ENCODE results near the gene BMP8B. TPM values are rescaled to one million over a fixed set of nuclear protein-coding genes. Genes with fewer than 3 reads are reported as not detected.
"Not testable (repeated sequence)": the region's sequence is repeated elsewhere in the genome, so short reads cannot be mapped to it uniquely, and the experiment has no call there.

The BMP8B gene
- total RNA-seq, 3 donors from 2014 or later (not counting 1 experiment from before 2014, with no cell fraction given): 2.8 to 4.3 (median 3.6) TPM

GRCh38 chr1:39829791-39830533, 41.3 kb upstream of the BMP8B start:
- no peak overlapping the region for H3K4me3 ChIP-seq (ENCODE audit: low read length)
- H3K36me3 ChIP-seq (ENCODE audit: control insufficient read depth, insufficient read depth, low read length): no peaks in the 10 kb centered on the region
- H3K9me3 ChIP-seq (ENCODE audit: control insufficient read depth, insufficient read depth, low read length): no peaks in the 10 kb centered on the region
- Mint-ChIP-seq H3K36me3 (no peaks in the 10 kb centered on the region), H3K9me3 (no peaks in the 10 kb centered on the region), H3K27me3 (ENCODE audit: low read depth in 2 of 2) (peaks cover 13 to 23% of the 10 kb centered on the region in 2 donors), H3K27ac (no peak overlapping the region), H3K4me1 (peaks cover 0 to 4% of the 10 kb centered on the region in 2 donors), H3K4me3 (no peak overlapping the region)
- no peaks in the 10 kb centered on the region for H3K27me3 ChIP-seq (ENCODE audit: control insufficient read depth, insufficient read depth, low read length)
- no peak for TF ChIP-seq CTCF (IDR thresholded peaks at IDR 0.05)
- intact Hi-C loops (cut with micrococcal nuclease): no loop called here
- H3K4me1 ChIP-seq (ENCODE audit: control insufficient read depth, insufficient read depth, low read length): peaks cover 6% of the 10 kb centered on the region
- 76% methylated on average over 6 of the region's 6 CpGs for WGBS (ENCODE audit: insufficient coverage)
- H3K27ac ChIP-seq (ENCODE audit: low read length): no peak overlapping the region
- ATAC-seq (no peak), DNase-seq (no peak)

- H3K27me3 ChIP-seq (ENCODE audit: control insufficient read depth, insufficient read depth, low read length): no peaks in the 10 kb centered on the region
- ATAC-seq (no peak), DNase-seq (no peak)
- intact Hi-C loops (cut with micrococcal nuclease): no loop called here
- H3K27me3 Mint-ChIP-seq (ENCODE audit: low read depth in 2 of 2): peaks cover 17 to 23% of the 10 kb centered on the region in 2 donors
- no peak overlapping the region for H3K27ac ChIP-seq (ENCODE audit: low read length)
- no peaks in the 10 kb centered on the region for H3K9me3 Mint-ChIP-seq
- no peaks in the 10 kb centered on the region for H3K9me3 ChIP-seq (ENCODE audit: control insufficient read depth, insufficient read depth, low read length)
- H3K27ac Mint-ChIP-seq: no peak overlapping the region
- no peak for TF ChIP-seq CTCF (IDR thresholded peaks at IDR 0.05)
- no peak overlapping the region for H3K4me3 ChIP-seq (ENCODE audit: low read length)
- H3K4me3 Mint-ChIP-seq: no peak overlapping the region
- H3K36me3 ChIP-seq (ENCODE audit: control insufficient read depth, insufficient read depth, low read length): no peaks in the 10 kb centered on the region
- no peaks in the 10 kb centered on the region for H3K36me3 Mint-ChIP-seq
- 90% methylated on average over 2 of the region's 2 CpGs for WGBS (ENCODE audit: insufficient coverage)
- peaks cover 0 to 4% of the 10 kb centered on the region in 2 donors for H3K4me1 Mint-ChIP-seq
- peaks cover 3% of the 10 kb centered on the region for H3K4me1 ChIP-seq (ENCODE audit: control insufficient read depth, insufficient read depth, low read length)
Measured at GRCh38 chr1:39828734-39829133, 40.1 kb upstream of the BMP8B start.

- not testable (repeated sequence) for H3K27ac Mint-ChIP-seq, H3K9me3 Mint-ChIP-seq, H3K4me3 Mint-ChIP-seq
Measured at GRCh38 chr1:39828255-39828654, 39.6 kb upstream of the BMP8B start.

GRCh38 chr1:39827201-39827600, 38.5 kb upstream of the BMP8B start:
- no peak for ATAC-seq

More at GRCh38 chr1:39828255-39828654, 39.6 kb upstream of the BMP8B start:
- H3K36me3 Mint-ChIP-seq; H3K36me3 ChIP-seq (ENCODE audit: control insufficient read depth, insufficient read depth, low read length); intact Hi-C loops (cut with micrococcal nuclease); DNase-seq; H3K4me1 Mint-ChIP-seq; H3K4me1 ChIP-seq (ENCODE audit: control insufficient read depth, insufficient read depth, low read length); H3K9me3 ChIP-seq (ENCODE audit: control insufficient read depth, insufficient read depth, low read length); H3K27ac ChIP-seq (ENCODE audit: low read length); H3K4me3 ChIP-seq (ENCODE audit: low read length); H3K27me3 ChIP-seq (ENCODE audit: control insufficient read depth, insufficient read depth, low read length); ATAC-seq: not testable (repeated sequence)
- H3K27me3 Mint-ChIP-seq (ENCODE audit: low read depth in 2 of 2): peaks cover 17 to 23% of the 10 kb centered on the region in 2 donors
- 84% methylated on average over 6 of the region's 6 CpGs for WGBS (ENCODE audit: insufficient coverage)

More at GRCh38 chr1:39827201-39827600, 38.5 kb upstream of the BMP8B start:
- Histone ChIP-seq H3K4me3 (ENCODE audit: low read length) (no peak overlapping the region), H3K27me3 (ENCODE audit: control insufficient read depth, insufficient read depth, low read length) (no peaks in the 10 kb centered on the region), H3K9me3 (ENCODE audit: control insufficient read depth, insufficient read depth, low read length) (no peaks in the 10 kb centered on the region), H3K27ac (ENCODE audit: low read length) (no peak overlapping the region), H3K36me3 (ENCODE audit: control insufficient read depth, insufficient read depth, low read length) (no peaks in the 10 kb centered on the region), H3K4me1 (ENCODE audit: control insufficient read depth, insufficient read depth, low read length) (no peaks in the 10 kb centered on the region)
- DNase-seq: no peak
- peaks cover 17 to 23% of the 10 kb centered on the region in 2 donors for H3K27me3 Mint-ChIP-seq (ENCODE audit: low read depth in 2 of 2)
- H3K27ac Mint-ChIP-seq: no peak overlapping the region
- no peaks in the 10 kb centered on the region for H3K36me3 Mint-ChIP-seq
- H3K4me1 Mint-ChIP-seq: peaks cover 0 to 4% of the 10 kb centered on the region in 2 donors
- 86% methylated on average over 7 of the region's 7 CpGs for WGBS (ENCODE audit: insufficient coverage)
- no peak overlapping the region for H3K4me3 Mint-ChIP-seq
- H3K9me3 Mint-ChIP-seq: no peaks in the 10 kb centered on the region
- intact Hi-C loops (cut with micrococcal nuclease): no loop called here
- no peak for TF ChIP-seq CTCF (IDR thresholded peaks at IDR 0.05)

All from natural killer cell (primary cell).